GM23338 (cell line): Measurements from ENCODE around the gene DPYD. TPM values are rescaled to one million over a fixed set of nuclear protein-coding genes. Genes with fewer than 3 reads are reported as not detected.

Experiments
- ATAC-seq: fragments of 200-7000 bp; cut with Tn5 transposase; 3 replicates; pipeline ENCODE4 v1.9.1; 2020
- DNase-seq: peaks from one replicate; pipeline ENCODE4 v3.0.0-alpha.2; 2015; ENCODE audit warnings: low spot score
- H2AFZ ChIP-seq: fragments of 200-600 bp; sonication (generic); 2 replicates; pipeline ENCODE4 v1.8.0; 2016; ENCODE audit warnings: antibody characterized with exemption, mild to moderate bottlenecking, moderate library complexity
- H3F3A ChIP-seq: fragments of 200-600 bp; sonication (generic); replicated peaks from 2 replicates; pipeline ENCODE4 v1.8.0; 2017; ENCODE audit warnings: antibody characterized with exemption, mixed run types, low read depth
- H3K27ac ChIP-seq: fragments of 200-600 bp; sonication (generic); 2 replicates; pipeline ENCODE4 v1.6.1; 2016; ENCODE audit warnings: low read depth
- H3K27me3 ChIP-seq: fragments of 200-600 bp; sonication (generic); 2 replicates; pipeline ENCODE4 v1.8.0; 2016; ENCODE audit warnings: mild to moderate bottlenecking, mixed run types, moderate library complexity; ENCODE audit not compliant: insufficient read depth
- H3K36me3 ChIP-seq: fragments of 200-600 bp; sonication (generic); 2 replicates; pipeline ENCODE4 v1.8.0; 2016; ENCODE audit warnings: mild to moderate bottlenecking; ENCODE audit not compliant: insufficient read depth
- H3K4me1 ChIP-seq: fragments of 200-600 bp; sonication (generic); 2 replicates; pipeline ENCODE4 v1.8.0; 2016; ENCODE audit warnings: mild to moderate bottlenecking, moderate library complexity; ENCODE audit not compliant: insufficient read depth
- H3K4me2 ChIP-seq: fragments of 200-600 bp; sonication (generic); 2 replicates; pipeline ENCODE4 v1.7.1; 2017; ENCODE audit warnings: mixed run types
- H3K4me3 ChIP-seq: fragments of 200-600 bp; sonication (generic); 2 replicates; pipeline ENCODE4 v1.6.1; 2016; ENCODE audit warnings: mixed run types
- H3K79me2 ChIP-seq: fragments of 200-600 bp; sonication (generic); replicated peaks from 2 replicates; pipeline ENCODE4 v1.8.0; 2017; ENCODE audit warnings: mild to moderate bottlenecking; ENCODE audit not compliant: insufficient read depth
- H3K9me2 ChIP-seq: fragments of 200-600 bp; sonication (generic); 2 replicates; pipeline ENCODE4 v1.8.0; 2017; ENCODE audit not compliant: insufficient read depth
- H4K20me1 ChIP-seq: fragments of 200-600 bp; sonication (generic); replicated peaks from 2 replicates; pipeline ENCODE4 v1.8.0; 2017; ENCODE audit warnings: mild to moderate bottlenecking; ENCODE audit not compliant: insufficient read depth
- H3K27ac Mint-ChIP-seq: 2 replicates; pipeline ENCODE4 v1.8.0; 2020; ENCODE audit warnings: inconsistent platforms, mild to moderate bottlenecking, moderate library complexity, mixed read lengths
- H3K27me3 Mint-ChIP-seq: 3 replicates; pipeline ENCODE4 v1.8.0; 2022; ENCODE audit warnings: low read depth, mild to moderate bottlenecking, moderate library complexity, mixed read lengths, inconsistent platforms; ENCODE audit not compliant: insufficient read depth, poor library complexity
- H3K36me3 Mint-ChIP-seq: 3 replicates; pipeline ENCODE4 v1.8.0; 2021; ENCODE audit warnings: low read depth, mild to moderate bottlenecking, inconsistent platforms, moderate library complexity, mixed read lengths
- H3K4me1 Mint-ChIP-seq: 3 replicates; pipeline ENCODE4 v1.8.0; 2020; ENCODE audit warnings: mild to moderate bottlenecking, inconsistent platforms, mixed read lengths
- H3K4me3 Mint-ChIP-seq: 3 replicates; pipeline ENCODE4 v1.8.0; 2021; ENCODE audit warnings: moderate library complexity, mild to moderate bottlenecking, inconsistent platforms, mixed read lengths
- H3K9me3 Mint-ChIP-seq: 3 replicates; pipeline ENCODE4 v1.8.0; 2020; ENCODE audit warnings: moderate library complexity, mild to moderate bottlenecking, inconsistent platforms, mixed read lengths
- CREB1 ChIP-seq: fragments of 250-450 bp; sonication (Bioruptor Pico); IDR thresholded peaks from 2 replicates; pipeline ENCODE4 v1.5.0; 2020; ENCODE audit warnings: low read depth, mild to moderate bottlenecking, moderate library complexity
- EZH2 ChIP-seq: fragments of 200-600 bp; sonication (generic); IDR thresholded peaks from one replicate; pipeline ENCODE4 v1.8.0; 2017; ENCODE audit warnings: antibody characterized with exemption, mild to moderate bottlenecking, low read depth; ENCODE audit not compliant: unreplicated experiment
- JUNB ChIP-seq: IDR thresholded peaks from one replicate; pipeline ENCODE4 v1.6.1; 2016; ENCODE audit warnings: antibody characterized with exemption; ENCODE audit not compliant: unreplicated experiment
- NANOG ChIP-seq: IDR thresholded peaks from 2 replicates; pipeline ENCODE4 v1.6.1; 2016; ENCODE audit warnings: antibody characterized with exemption, borderline replicate concordance
- POLR2AphosphoS5 ChIP-seq: IDR thresholded peaks from 2 replicates; pipeline ENCODE4 v1.6.1; 2016; ENCODE audit warnings: antibody characterized with exemption, low read depth
- STAT1 ChIP-seq: IDR thresholded peaks from one replicate; pipeline ENCODE4 v1.6.1; 2016; ENCODE audit warnings: antibody characterized with exemption; ENCODE audit not compliant: unreplicated experiment
- ZNF331 ChIP-seq: fragments of 250-450 bp; sonication (Bioruptor Pico); IDR thresholded peaks from 2 replicates; pipeline ENCODE4 v1.5.0; 2020; ENCODE audit warnings: low read depth, mild to moderate bottlenecking, moderate library complexity
- polyA plus RNA-seq: library from polyadenylated mRNA; unstranded; fragments of >200 nt; fragmentation: Nextera tagmentation; extraction: Ambion mirVana; gene quantifications from 2 replicates; pipeline ENCODE4 v1.2.1, GENCODE V29; 2016
- total RNA-seq: library from RNA; depleted of rRNA; stranded (reverse); fragments of >200 nt; shearing (Covaris generic); gene quantifications from 2 replicates; pipeline ENCODE4 v1.2.3, GENCODE V29; 2014
- TF ChIP-seq, protein P1 (sequence below): fragments of 250-450 bp; sonication (Bioruptor Pico); IDR thresholded peaks from 2 replicates; pipeline ENCODE4 v1.5.0; 2020; ENCODE audit warnings: mild to moderate bottlenecking, moderate library complexity
- TF ChIP-seq, protein P2 (sequence below): IDR thresholded peaks from one replicate; pipeline ENCODE4 v1.6.1; 2018; ENCODE audit warnings: antibody characterized with exemption; ENCODE audit not compliant: unreplicated experiment
- TF ChIP-seq, protein P3 (sequence below): IDR thresholded peaks from 2 replicates; pipeline ENCODE4 v1.6.1; 2016; ENCODE audit warnings: antibody characterized with exemption

Gene DPYD
- total and polyA plus RNA-seq, 2 experiments from 2014 or later = 0.50 to 1.6 TPM

DNA sequence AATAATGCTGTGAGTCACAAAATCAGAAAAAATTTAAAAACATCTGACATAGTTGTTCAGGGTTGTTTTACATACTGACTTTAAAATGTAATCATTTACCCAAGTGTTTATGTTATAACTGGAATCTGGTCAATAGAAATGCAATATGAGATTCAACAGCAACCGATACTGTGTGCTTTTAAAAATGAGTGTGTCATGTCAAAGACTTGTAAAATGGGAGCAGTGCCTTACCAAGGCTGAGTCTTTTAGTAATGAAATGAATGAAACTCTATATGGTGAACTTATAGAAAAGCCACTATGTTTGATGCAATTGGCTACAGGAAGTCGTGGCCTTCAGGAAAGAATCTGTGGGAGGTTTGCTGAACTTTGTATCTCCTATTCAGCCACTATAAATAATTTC, 570.2 kb downstream of the DPYD start:
- Mint-ChIP-seq H3K27ac (no peak overlapping the region), H3K4me3 (no peak overlapping the region), H3K4me1 (peaks cover 8% of the 10 kb centered on the region; the same call in 2 of the 3 replicates), H3K27me3 (peaks cover 4% of the 10 kb centered on the region), H3K36me3 (no peaks in the 10 kb centered on the region), H3K9me3 (no peaks in the 10 kb centered on the region)
- ATAC-seq (no peak), DNase-seq (no peak)
- no peak for TF ChIP-seq JUNB
- TF ChIP-seq, protein P1, sequence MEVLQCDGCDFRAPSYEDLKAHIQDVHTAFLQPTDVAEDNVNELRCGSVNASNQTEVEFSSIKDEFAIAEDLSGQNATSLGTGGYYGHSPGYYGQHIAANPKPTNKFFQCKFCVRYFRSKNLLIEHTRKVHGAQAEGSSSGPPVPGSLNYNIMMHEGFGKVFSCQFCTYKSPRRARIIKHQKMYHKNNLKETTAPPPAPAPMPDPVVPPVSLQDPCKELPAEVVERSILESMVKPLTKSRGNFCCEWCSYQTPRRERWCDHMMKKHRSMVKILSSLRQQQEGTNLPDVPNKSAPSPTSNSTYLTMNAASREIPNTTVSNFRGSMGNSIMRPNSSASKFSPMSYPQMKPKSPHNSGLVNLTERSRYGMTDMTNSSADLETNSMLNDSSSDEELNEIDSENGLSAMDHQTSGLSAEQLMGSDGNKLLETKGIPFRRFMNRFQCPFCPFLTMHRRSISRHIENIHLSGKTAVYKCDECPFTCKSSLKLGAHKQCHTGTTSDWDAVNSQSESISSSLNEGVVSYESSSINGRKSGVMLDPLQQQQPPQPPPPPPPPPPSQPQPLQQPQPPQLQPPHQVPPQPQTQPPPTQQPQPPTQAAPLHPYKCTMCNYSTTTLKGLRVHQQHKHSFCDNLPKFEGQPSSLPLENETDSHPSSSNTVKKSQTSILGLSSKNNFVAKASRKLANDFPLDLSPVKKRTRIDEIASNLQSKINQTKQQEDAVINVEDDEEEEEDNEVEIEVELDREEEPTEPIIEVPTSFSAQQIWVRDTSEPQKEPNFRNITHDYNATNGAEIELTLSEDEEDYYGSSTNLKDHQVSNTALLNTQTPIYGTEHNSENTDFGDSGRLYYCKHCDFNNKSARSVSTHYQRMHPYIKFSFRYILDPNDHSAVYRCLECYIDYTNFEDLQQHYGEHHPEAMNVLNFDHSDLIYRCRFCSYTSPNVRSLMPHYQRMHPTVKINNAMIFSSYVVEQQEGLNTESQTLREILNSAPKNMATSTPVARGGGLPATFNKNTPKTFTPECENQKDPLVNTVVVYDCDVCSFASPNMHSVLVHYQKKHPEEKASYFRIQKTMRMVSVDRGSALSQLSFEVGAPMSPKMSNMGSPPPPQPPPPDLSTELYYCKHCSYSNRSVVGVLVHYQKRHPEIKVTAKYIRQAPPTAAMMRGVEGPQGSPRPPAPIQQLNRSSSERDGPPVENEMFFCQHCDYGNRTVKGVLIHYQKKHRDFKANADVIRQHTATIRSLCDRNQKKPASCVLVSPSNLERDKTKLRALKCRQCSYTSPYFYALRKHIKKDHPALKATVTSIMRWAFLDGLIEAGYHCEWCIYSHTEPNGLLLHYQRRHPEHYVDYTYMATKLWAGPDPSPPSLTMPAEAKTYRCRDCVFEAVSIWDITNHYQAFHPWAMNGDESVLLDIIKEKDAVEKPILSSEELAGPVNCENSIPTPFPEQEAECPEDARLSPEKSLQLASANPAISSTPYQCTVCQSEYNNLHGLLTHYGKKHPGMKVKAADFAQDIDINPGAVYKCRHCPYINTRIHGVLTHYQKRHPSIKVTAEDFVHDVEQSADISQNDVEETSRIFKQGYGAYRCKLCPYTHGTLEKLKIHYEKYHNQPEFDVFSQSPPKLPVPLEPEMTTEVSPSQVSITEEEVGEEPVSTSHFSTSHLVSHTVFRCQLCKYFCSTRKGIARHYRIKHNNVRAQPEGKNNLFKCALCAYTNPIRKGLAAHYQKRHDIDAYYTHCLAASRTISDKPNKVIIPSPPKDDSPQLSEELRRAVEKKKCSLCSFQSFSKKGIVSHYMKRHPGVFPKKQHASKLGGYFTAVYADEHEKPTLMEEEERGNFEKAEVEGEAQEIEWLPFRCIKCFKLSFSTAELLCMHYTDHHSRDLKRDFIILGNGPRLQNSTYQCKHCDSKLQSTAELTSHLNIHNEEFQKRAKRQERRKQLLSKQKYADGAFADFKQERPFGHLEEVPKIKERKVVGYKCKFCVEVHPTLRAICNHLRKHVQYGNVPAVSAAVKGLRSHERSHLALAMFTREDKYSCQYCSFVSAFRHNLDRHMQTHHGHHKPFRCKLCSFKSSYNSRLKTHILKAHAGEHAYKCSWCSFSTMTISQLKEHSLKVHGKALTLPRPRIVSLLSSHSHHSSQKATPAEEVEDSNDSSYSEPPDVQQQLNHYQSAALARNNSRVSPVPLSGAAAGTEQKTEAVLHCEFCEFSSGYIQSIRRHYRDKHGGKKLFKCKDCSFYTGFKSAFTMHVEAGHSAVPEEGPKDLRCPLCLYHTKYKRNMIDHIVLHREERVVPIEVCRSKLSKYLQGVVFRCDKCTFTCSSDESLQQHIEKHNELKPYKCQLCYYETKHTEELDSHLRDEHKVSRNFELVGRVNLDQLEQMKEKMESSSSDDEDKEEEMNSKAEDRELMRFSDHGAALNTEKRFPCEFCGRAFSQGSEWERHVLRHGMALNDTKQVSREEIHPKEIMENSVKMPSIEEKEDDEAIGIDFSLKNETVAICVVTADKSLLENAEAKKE (CRISPR knock-in tag) = no peak
- no peak for TF ChIP-seq POLR2AphosphoS5
- no peak for TF ChIP-seq ZNF331 (CRISPR knock-in tag)
- TF ChIP-seq CREB1 = no peak
- no peaks in the 10 kb centered on the region for H3K27me3 ChIP-seq
- no peaks in the 10 kb centered on the region for H3K36me3 ChIP-seq
- H3K4me2 ChIP-seq = no peak overlapping the region
- no peaks in the 10 kb centered on the region for H4K20me1 ChIP-seq
- H3K79me2 ChIP-seq = no peaks in the 10 kb centered on the region
- H3K9me2 ChIP-seq = no peaks in the 10 kb centered on the region
- H3K4me1 ChIP-seq = peaks cover 15% of the 10 kb centered on the region
- H3K27ac ChIP-seq = no peak overlapping the region
- H3K4me3 ChIP-seq = no peak overlapping the region
- no peak overlapping the region for H2AFZ ChIP-seq
- no peaks in the 10 kb centered on the region for H3F3A ChIP-seq

DNA sequence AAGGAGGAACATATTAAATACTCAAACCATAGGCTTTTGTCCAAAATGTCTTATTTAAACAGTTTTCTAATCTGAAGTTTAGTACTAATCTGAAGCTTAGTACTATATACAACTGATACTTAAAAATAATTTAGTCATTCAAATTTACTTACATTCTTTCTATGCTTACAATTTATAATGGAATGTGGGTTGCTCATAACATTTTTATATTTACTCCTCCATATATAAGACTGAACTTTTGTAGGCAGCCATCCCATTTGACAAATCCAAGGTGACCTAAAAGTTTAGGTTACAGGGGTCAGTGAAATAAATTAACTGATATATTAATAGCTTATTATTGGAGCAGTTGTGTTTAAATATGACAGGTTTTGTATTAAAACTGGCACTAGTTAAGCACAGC, 570.6 kb downstream of the DPYD start:
- Histone ChIP-seq H3K4me1 (peaks cover 15% of the 10 kb centered on the region), H3K36me3 (no peaks in the 10 kb centered on the region), H3K27ac (no peak overlapping the region), H3F3A (no peaks in the 10 kb centered on the region), H4K20me1 (no peaks in the 10 kb centered on the region), H3K27me3 (no peaks in the 10 kb centered on the region), H3K9me2 (no peaks in the 10 kb centered on the region), H3K4me3 (no peak overlapping the region), H2AFZ (no peak overlapping the region), H3K79me2 (no peaks in the 10 kb centered on the region), H3K4me2 (no peak overlapping the region)
- TF ChIP-seq, protein P2, sequence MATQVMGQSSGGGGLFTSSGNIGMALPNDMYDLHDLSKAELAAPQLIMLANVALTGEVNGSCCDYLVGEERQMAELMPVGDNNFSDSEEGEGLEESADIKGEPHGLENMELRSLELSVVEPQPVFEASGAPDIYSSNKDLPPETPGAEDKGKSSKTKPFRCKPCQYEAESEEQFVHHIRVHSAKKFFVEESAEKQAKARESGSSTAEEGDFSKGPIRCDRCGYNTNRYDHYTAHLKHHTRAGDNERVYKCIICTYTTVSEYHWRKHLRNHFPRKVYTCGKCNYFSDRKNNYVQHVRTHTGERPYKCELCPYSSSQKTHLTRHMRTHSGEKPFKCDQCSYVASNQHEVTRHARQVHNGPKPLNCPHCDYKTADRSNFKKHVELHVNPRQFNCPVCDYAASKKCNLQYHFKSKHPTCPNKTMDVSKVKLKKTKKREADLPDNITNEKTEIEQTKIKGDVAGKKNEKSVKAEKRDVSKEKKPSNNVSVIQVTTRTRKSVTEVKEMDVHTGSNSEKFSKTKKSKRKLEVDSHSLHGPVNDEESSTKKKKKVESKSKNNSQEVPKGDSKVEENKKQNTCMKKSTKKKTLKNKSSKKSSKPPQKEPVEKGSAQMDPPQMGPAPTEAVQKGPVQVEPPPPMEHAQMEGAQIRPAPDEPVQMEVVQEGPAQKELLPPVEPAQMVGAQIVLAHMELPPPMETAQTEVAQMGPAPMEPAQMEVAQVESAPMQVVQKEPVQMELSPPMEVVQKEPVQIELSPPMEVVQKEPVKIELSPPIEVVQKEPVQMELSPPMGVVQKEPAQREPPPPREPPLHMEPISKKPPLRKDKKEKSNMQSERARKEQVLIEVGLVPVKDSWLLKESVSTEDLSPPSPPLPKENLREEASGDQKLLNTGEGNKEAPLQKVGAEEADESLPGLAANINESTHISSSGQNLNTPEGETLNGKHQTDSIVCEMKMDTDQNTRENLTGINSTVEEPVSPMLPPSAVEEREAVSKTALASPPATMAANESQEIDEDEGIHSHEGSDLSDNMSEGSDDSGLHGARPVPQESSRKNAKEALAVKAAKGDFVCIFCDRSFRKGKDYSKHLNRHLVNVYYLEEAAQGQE = no peak
- TF ChIP-seq NANOG (no peak), CREB1 (no peak), EZH2 (no peak), STAT1 (no peak)
- TF ChIP-seq, protein P3, sequence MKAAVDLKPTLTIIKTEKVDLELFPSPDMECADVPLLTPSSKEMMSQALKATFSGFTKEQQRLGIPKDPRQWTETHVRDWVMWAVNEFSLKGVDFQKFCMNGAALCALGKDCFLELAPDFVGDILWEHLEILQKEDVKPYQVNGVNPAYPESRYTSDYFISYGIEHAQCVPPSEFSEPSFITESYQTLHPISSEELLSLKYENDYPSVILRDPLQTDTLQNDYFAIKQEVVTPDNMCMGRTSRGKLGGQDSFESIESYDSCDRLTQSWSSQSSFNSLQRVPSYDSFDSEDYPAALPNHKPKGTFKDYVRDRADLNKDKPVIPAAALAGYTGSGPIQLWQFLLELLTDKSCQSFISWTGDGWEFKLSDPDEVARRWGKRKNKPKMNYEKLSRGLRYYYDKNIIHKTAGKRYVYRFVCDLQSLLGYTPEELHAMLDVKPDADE = no peak
- Mint-ChIP-seq H3K9me3 (no peaks in the 10 kb centered on the region), H3K27me3 (peaks cover 4% of the 10 kb centered on the region), H3K36me3 (no peaks in the 10 kb centered on the region), H3K4me1 (peaks cover 8% of the 10 kb centered on the region; the same call in 2 of the 3 replicates), H3K27ac (no peak overlapping the region), H3K4me3 (no peak overlapping the region)
- no peak for DNase-seq
- ATAC-seq = no peak
